ENCODE data around the gene OR5K3.

The OR5K3 gene

GRCh38 chr3:98433764-98434163 lies 43.3 kb downstream of the OR5K3 start:
- no peak for DNase-seq (ENCODE audit: low spot score)

DNA sequence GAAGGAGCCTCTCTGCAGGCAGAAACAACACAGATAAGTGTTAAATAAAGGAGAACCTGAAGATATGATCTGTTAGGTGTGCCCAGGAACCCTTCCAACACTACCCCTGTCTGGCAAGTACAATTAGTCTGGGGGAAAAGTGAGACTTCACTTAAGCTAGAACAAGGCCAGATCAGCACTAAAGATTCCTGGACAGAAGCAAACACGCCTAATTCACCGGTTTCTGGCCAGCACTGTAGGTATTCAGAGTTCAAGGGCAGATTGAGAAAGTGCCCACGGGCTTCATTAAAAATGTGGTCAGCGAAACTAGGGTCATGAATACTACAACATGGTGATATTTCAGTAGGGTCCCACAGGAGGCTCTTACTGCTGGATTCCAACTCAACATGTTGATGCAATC lies 43.9 kb downstream of the OR5K3 start:
- no peak for DNase-seq (ENCODE audit: low spot score)

GRCh38 chr3:98440283-98440682 lies 49.8 kb downstream of the OR5K3 start:
- no peak for DNase-seq (ENCODE audit: low spot score)
